ENCODE measurements around the gene LTBP3. TPM values are rescaled to one million over a fixed set of nuclear protein-coding genes. Genes with fewer than 3 reads are reported as not detected.

LTBP3 gene
- total and polyA plus RNA-seq, 2 donors (not counting 3 experiments of a cell fraction or from before 2014, with no cell fraction given), result 120 to 209 TPM

DNA sequence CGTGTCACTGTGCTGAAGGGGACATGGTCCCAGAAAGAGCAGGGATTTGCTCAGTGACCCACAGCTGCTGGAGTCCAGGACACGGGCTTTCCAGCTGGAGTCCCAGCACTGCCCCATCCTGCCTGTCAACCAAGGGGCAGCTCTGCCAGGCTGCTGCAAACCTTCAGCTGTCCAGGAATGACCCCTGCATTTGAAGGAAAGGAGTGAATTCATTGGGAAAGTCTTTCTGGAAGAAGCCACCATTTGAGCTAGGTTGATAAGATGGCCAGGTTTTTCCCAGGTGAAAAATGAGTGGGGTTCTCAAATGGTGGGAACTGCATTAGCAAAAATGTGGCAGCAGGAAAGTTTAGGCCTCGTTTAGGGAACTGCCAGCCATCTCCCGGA is 28.1 kb upstream of the LTBP3 start:
- H3K27ac ChIP-seq (ENCODE audit: insufficient read depth, low read depth, low read length), result no peak overlapping the region
- no peaks in the 10 kb centered on the region for H3K79me2 ChIP-seq (ENCODE audit: control insufficient read depth, insufficient read depth, low read length)
- no peaks in the 10 kb centered on the region for H3K9me1 ChIP-seq (replicated peaks; ENCODE audit: control insufficient read depth, extremely low read depth, insufficient read depth, low read length)
- no peaks in the 10 kb centered on the region for H4K20me1 ChIP-seq (replicated peaks; ENCODE audit: control insufficient read depth, extremely low read depth, insufficient read depth, low read length)
- intact Hi-C loops (cut with micrococcal nuclease) (no loop called here), dilution Hi-C loops (cut with MboI; ENCODE audit: extremely low pct_ligation_motif_present, low sequenced_read_pairs) (no loop called here)
- FAIRE-seq, result no peak
- H3K9ac ChIP-seq (replicated peaks; ENCODE audit: extremely low read depth, insufficient read depth, low read length), result no peak overlapping the region
- H2AFZ ChIP-seq (ENCODE audit: low read depth, low read length), result no peak overlapping the region
- BruUV-seq (replicated peaks), result no TSS peak
- POLR2A ChIA-PET, result interaction anchor here (0.7 kb wide), 1 partner anchor 20 kb away, joined by 7 read pairs; no protein-coding TSS in a partner anchor
- no peak overlapping the region for H3K4me3 ChIP-seq (replicated peaks in 1 of 3; ENCODE audit: insufficient read depth in 1 of 3, low read depth in 1 of 3, low read length in 3 of 3)
- H3K4me2 ChIP-seq (ENCODE audit: insufficient read depth, low read length), result no peak overlapping the region
- no peak for DNase-seq (ENCODE audit: low read depth, low spot score)
- H3K27me3 ChIP-seq (ENCODE audit: control insufficient read depth in 2 of 2, insufficient read depth in 2 of 2, low read length in 2 of 2), result no peaks in the 10 kb centered on the region
- H3K36me3 ChIP-seq (ENCODE audit: control insufficient read depth in 2 of 2, extremely low read depth in 1 of 2, insufficient read depth in 2 of 2, low read length in 2 of 2), result no peaks in the 10 kb centered on the region
- TF ChIP-seq EZH2 (IDR thresholded peaks at IDR 0.05; ENCODE audit: borderline replicate concordance, low read depth, low read length, severe bottlenecking), result no peak
- no peak for TF ChIP-seq MYC (IDR thresholded peaks at IDR 0.05; ENCODE audit: low read depth, low read length)
- TF ChIP-seq GATA2 (IDR thresholded peaks at IDR 0.05; ENCODE audit: insufficient read depth, insufficient read length, low read depth, low read length), result no peak
- TF ChIP-seq JUN (IDR thresholded peaks at IDR 0.05; ENCODE audit: borderline replicate concordance, insufficient read depth, insufficient read length, low read depth), result no peak
- TF ChIP-seq, protein P1, sequence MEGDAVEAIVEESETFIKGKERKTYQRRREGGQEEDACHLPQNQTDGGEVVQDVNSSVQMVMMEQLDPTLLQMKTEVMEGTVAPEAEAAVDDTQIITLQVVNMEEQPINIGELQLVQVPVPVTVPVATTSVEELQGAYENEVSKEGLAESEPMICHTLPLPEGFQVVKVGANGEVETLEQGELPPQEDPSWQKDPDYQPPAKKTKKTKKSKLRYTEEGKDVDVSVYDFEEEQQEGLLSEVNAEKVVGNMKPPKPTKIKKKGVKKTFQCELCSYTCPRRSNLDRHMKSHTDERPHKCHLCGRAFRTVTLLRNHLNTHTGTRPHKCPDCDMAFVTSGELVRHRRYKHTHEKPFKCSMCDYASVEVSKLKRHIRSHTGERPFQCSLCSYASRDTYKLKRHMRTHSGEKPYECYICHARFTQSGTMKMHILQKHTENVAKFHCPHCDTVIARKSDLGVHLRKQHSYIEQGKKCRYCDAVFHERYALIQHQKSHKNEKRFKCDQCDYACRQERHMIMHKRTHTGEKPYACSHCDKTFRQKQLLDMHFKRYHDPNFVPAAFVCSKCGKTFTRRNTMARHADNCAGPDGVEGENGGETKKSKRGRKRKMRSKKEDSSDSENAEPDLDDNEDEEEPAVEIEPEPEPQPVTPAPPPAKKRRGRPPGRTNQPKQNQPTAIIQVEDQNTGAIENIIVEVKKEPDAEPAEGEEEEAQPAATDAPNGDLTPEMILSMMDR (IDR thresholded peaks at IDR 0.05; ENCODE audit: extremely low read depth in 1 of 2, insufficient read depth in 1 of 2, low read depth in 1 of 2, low read length in 2 of 2), result no peak
- TF ChIP-seq, protein P2, sequence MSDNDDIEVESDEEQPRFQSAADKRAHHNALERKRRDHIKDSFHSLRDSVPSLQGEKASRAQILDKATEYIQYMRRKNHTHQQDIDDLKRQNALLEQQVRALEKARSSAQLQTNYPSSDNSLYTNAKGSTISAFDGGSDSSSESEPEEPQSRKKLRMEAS (IDR thresholded peaks at IDR 0.05; ENCODE audit: insufficient read depth, insufficient read length), result no peak
- TF ChIP-seq POLR2A (IDR thresholded peaks at IDR 0.05; ENCODE audit: low read depth, low read length), result no peak
- no peak for TF ChIP-seq POLR2AphosphoS5 (IDR thresholded peaks at IDR 0.05; ENCODE audit: insufficient read depth, low read depth, low read length)
- no peak for TF ChIP-seq FOS (IDR thresholded peaks at IDR 0.05; ENCODE audit: borderline replicate concordance, insufficient read depth, low read length)
- H3K9me3 ChIP-seq (replicated peaks; ENCODE audit: control insufficient read depth, insufficient read depth, low read length), result no peaks in the 10 kb centered on the region
- CTCF ChIA-PET, result interaction anchor here (0.9 to 12.2 kb wide), 6 partner anchors 8 to 46 kb away, joined by 3 to 206 read pairs (median 18); partner anchors contain the start of genes EHBP1L1, FAM89B, PCNX3 and ZNRD2
- H3K4me1 ChIP-seq (ENCODE audit: control insufficient read depth, extremely low read depth, insufficient read depth, low read length), result no peaks in the 10 kb centered on the region

Data from endothelial cell of umbilical vein (primary cell).